Dendritic cell treated with granulocyte-macrophage colony-stimulating factor and Interleukin-4, amounts not matched to agents 40 ng/mL and 50 ng/mL, for 4 days (primary cell): ENCODE data around the gene ANAPC15.

Experiments used
- H3K27ac Mint-ChIP-seq: one replicate; pipeline ENCODE4 v1.8.0; 2022; ENCODE audit warnings: mild to moderate bottlenecking, mixed read lengths
- H3K27me3 Mint-ChIP-seq: one replicate; pipeline ENCODE4 v1.8.0; 2022; ENCODE audit warnings: mild to moderate bottlenecking, mixed read lengths
- H3K36me3 Mint-ChIP-seq: one replicate; pipeline ENCODE4 v1.8.0; 2022; ENCODE audit warnings: low read depth, mixed read lengths
- H3K4me1 Mint-ChIP-seq: one replicate; pipeline ENCODE4 v1.8.0; 2022; ENCODE audit warnings: low read depth, mixed read lengths
- H3K4me3 Mint-ChIP-seq: one replicate; pipeline ENCODE4 v1.8.0; 2022; ENCODE audit warnings: mild to moderate bottlenecking, moderate library complexity, mixed read lengths
- H3K9me3 Mint-ChIP-seq: one replicate; pipeline ENCODE4 v1.8.0; 2022; ENCODE audit warnings: mixed read lengths
- intact Hi-C: fragments of 100-400 bp; cut with micrococcal nuclease; formaldehyde crosslinking; loops from one replicate; pipeline ENCODE4 v1.15.0; 2022

ANAPC15 gene

GRCh38 chr11:72070491-72070890 is 42.0 kb downstream of the ANAPC15 start:
- Mint-ChIP-seq H3K36me3 (peaks cover 32% of the 10 kb centered on the region), H3K4me3 (peak overlapping the region; percentile 62), H3K27me3 (no peaks in the 10 kb centered on the region), H3K27ac (peak overlapping the region; percentile 97), H3K9me3 (no peaks in the 10 kb centered on the region), H3K4me1 (peaks cover 80% of the 10 kb centered on the region)
- intact Hi-C loops, result no loop called here

- H3K4me1 Mint-ChIP-seq, result peaks cover 73% of the 10 kb centered on the region
Measured at GRCh38 chr11:72069787-72070251, 42.7 kb downstream of the ANAPC15 start.

GRCh38 chr11:72069200-72069599 is 43.3 kb downstream of the ANAPC15 start:
- H3K36me3 Mint-ChIP-seq, result peaks cover 36% of the 10 kb centered on the region
- peak overlapping the region; percentile 97 for H3K27ac Mint-ChIP-seq
- peaks cover 73% of the 10 kb centered on the region for H3K4me1 Mint-ChIP-seq
- H3K9me3 Mint-ChIP-seq, result no peaks in the 10 kb centered on the region
- intact Hi-C loops, result no loop called here
- H3K27me3 Mint-ChIP-seq, result no peaks in the 10 kb centered on the region
- peak overlapping the region; percentile 62 for H3K4me3 Mint-ChIP-seq

More at GRCh38 chr11:72069787-72070251, 42.7 kb downstream of the ANAPC15 start:
- Mint-ChIP-seq H3K9me3 (no peaks in the 10 kb centered on the region), H3K27ac (peak overlapping the region; percentile 97), H3K36me3 (peaks cover 32% of the 10 kb centered on the region), H3K27me3 (no peaks in the 10 kb centered on the region), H3K4me3 (peak overlapping the region; percentile 62)
- intact Hi-C loops, result no loop called here

- intact Hi-C loops, result no loop called here
- Mint-ChIP-seq H3K36me3 (peaks cover 40% of the 10 kb centered on the region), H3K4me3 (no peak overlapping the region), H3K4me1 (peaks cover 62% of the 10 kb centered on the region), H3K9me3 (no peaks in the 10 kb centered on the region), H3K27ac (peak overlapping the region; percentile 97), H3K27me3 (no peaks in the 10 kb centered on the region)
Measured at GRCh38 chr11:72067676-72068075, 44.8 kb downstream of the ANAPC15 start.

- no peak overlapping the region for H3K27ac Mint-ChIP-seq
- no peaks in the 10 kb centered on the region for H3K27me3 Mint-ChIP-seq
- H3K4me3 Mint-ChIP-seq, result no peak overlapping the region
- no peaks in the 10 kb centered on the region for H3K9me3 Mint-ChIP-seq
- H3K36me3 Mint-ChIP-seq, result peaks cover 44% of the 10 kb centered on the region
- intact Hi-C loops, result no loop called here
- H3K4me1 Mint-ChIP-seq, result peaks cover 60% of the 10 kb centered on the region
Measured at GRCh38 chr11:72067266-72067665, 45.2 kb downstream of the ANAPC15 start.

- Mint-ChIP-seq H3K4me3 (no peak overlapping the region), H3K27ac (no peak overlapping the region), H3K9me3 (no peaks in the 10 kb centered on the region), H3K36me3 (peaks cover 48% of the 10 kb centered on the region), H3K27me3 (no peaks in the 10 kb centered on the region), H3K4me1 (peaks cover 60% of the 10 kb centered on the region)
- intact Hi-C loops, result no loop called here
Measured at GRCh38 chr11:72066855-72067254, 45.6 kb downstream of the ANAPC15 start.

- H3K27me3 Mint-ChIP-seq, result no peaks in the 10 kb centered on the region
- H3K36me3 Mint-ChIP-seq, result peaks cover 68% of the 10 kb centered on the region
- H3K4me3 Mint-ChIP-seq, result no peak overlapping the region
- peak overlapping the region; percentile 57 for H3K27ac Mint-ChIP-seq
- peaks cover 19% of the 10 kb centered on the region for H3K4me1 Mint-ChIP-seq
- intact Hi-C loops, result no loop called here
- H3K9me3 Mint-ChIP-seq, result no peaks in the 10 kb centered on the region
Measured at GRCh38 chr11:72061739-72062396, 50.6 kb downstream of the ANAPC15 start.
